Small intestine (tissue), 7 donors: Measurements from ENCODE around the gene YBX1. TPM values are rescaled to one million over a fixed set of nuclear protein-coding genes. Genes with fewer than 3 reads are reported as not detected.
"Not testable (repeated sequence)": the region's sequence is repeated elsewhere in the genome, so short reads cannot be mapped to it uniquely, and the experiment has no call there.

ENCODE experiments used
- DNase-seq, 2 donors: peaks; one replicate each; pipeline versions ENCODE4 v3.0.0 to v3.0.0-alpha.2; 2013
- FAIRE-seq: peaks from 2 replicates; lab custom pipeline; 2012; peaks lifted over from hg19 to GRCh38; lab: Jason Lieb, UNC
- H3K27ac ChIP-seq, 3 donors: one replicate each; pipeline ENCODE4 v1.5.1; 2013; ENCODE audit warnings: low read length in 2 of 3, mild to moderate bottlenecking in 2 of 3, control low read depth in 1 of 3, inconsistent platforms in 1 of 3, low read depth in 1 of 3, moderate library complexity in 1 of 3
- H3K27me3 ChIP-seq, 3 donors: one replicate each; pipeline ENCODE4 v1.6.1; 2013; ENCODE audit warnings: low read length in 3 of 3, inconsistent platforms in 1 of 3; ENCODE audit not compliant: control insufficient read depth in 3 of 3, insufficient read depth in 3 of 3
- H3K36me3 ChIP-seq, 3 donors: one replicate each; pipeline ENCODE4 v1.6.1; 2013; ENCODE audit warnings: low read length in 3 of 3, inconsistent platforms in 1 of 3, low read depth in 1 of 3, mild to moderate bottlenecking in 1 of 3, moderate library complexity in 1 of 3; ENCODE audit not compliant: control insufficient read depth in 3 of 3, insufficient read depth in 2 of 3
- H3K4me1 ChIP-seq, 3 donors: one replicate each; pipeline ENCODE4 v1.6.1; 2013; ENCODE audit warnings: low read length in 2 of 3, inconsistent platforms in 1 of 3, low read depth in 1 of 3, mild to moderate bottlenecking in 1 of 3, moderate library complexity in 1 of 3; ENCODE audit not compliant: control insufficient read depth in 3 of 3, insufficient read depth in 2 of 3
- H3K4me3 ChIP-seq, 3 donors: one replicate each; pipeline ENCODE4 v1.5.1; 2013; ENCODE audit warnings: low read length in 3 of 3, control low read depth in 1 of 3, inconsistent platforms in 1 of 3, low read depth in 1 of 3, mild to moderate bottlenecking in 1 of 3, moderate library complexity in 1 of 3
- H3K9me3 ChIP-seq, 2 donors: one replicate each; pipeline ENCODE4 v1.6.1; 2013; ENCODE audit warnings: low read depth in 1 of 2, low read length in 1 of 2; ENCODE audit not compliant: control insufficient read depth in 2 of 2, insufficient read depth in 1 of 2
- WGBS, 3 donors: extraction: QIAGEN DNeasy Blood & Tissue Kit; methylation state at CpG; one replicate each; pipeline ENCODE4 v1.1.7; 2013; 5-methylcytosine and 5-hydroxymethylcytosine counted together
- polyA plus RNA-seq, 4 donors: library from polyadenylated mRNA; stranded (reverse) in 3 of 4; unstranded in 1 of 4; fragments of 200-250 nt in 3 of 4; fragments of 120-200 nt in 1 of 4; gene quantifications; one replicate each; pipeline versions ENCODE4 v1.2.1 to v1.2.3, GENCODE V29; 2013
- donor health status: healthy with polysubstance abuse.
- donor health status: control.
- donor health status: control.
- donor health status: Bipolar disorder and iron deficiency.
- donor health status: healthy.

The YBX1 gene
- polyA plus RNA-seq, 4 donors, result 509 to 779 (median 590) TPM

GRCh38 chr1:42748461-42749410 lies 66.5 kb downstream of the YBX1 start:
- 83 to 88% (median 84%) methylated on average over 12 to 14 of the region's 14 CpGs for WGBS, 3 donors
- Histone ChIP-seq H3K27me3 (no peaks in the 10 kb centered on the region), H3K4me3 (no peak overlapping the region), H3K36me3 (peaks cover 0 to 60% (median 0%) of the 10 kb centered on the region in 3 donors), H3K4me1 (no peaks in the 10 kb centered on the region), H3K27ac (no peak overlapping the region), H3K9me3 (peaks cover 0 to 4% of the 10 kb centered on the region in 2 donors)
- no peak for DNase-seq
- FAIRE-seq, result no peak

- H3K36me3 ChIP-seq, result peaks cover 0 to 72% (median 5%) of the 10 kb centered on the region in 3 donors
Observed at GRCh38 chr1:42750041-42750440, 67.8 kb downstream of the YBX1 start.

GRCh38 chr1:42751511-42752070 lies 69.4 kb downstream of the YBX1 start:
- not testable (repeated sequence) for H3K4me1 ChIP-seq, H3K4me3 ChIP-seq, H3K27me3 ChIP-seq, DNase-seq, H3K27ac ChIP-seq, FAIRE-seq, H3K9me3 ChIP-seq
- H3K36me3 ChIP-seq, result peaks cover 2 to 66% (median 5%) of the 10 kb centered on the region in 3 donors
- 89 to 93% (median 90%) methylated on average over 8 of the region's 8 CpGs for WGBS, 3 donors

More at GRCh38 chr1:42750041-42750440, 67.8 kb downstream of the YBX1 start:
- Histone ChIP-seq H3K9me3 (peaks cover 0 to 4% of the 10 kb centered on the region in 2 donors), H3K4me3 (no peak overlapping the region), H3K27ac (no peak overlapping the region), H3K4me1 (no peaks in the 10 kb centered on the region), H3K27me3 (no peaks in the 10 kb centered on the region)
- WGBS, 3 donors, result 91 to 94% (median 91%) methylated on average over 12 of the region's 12 CpGs
- no peak for FAIRE-seq
- DNase-seq, result no peak

GRCh38 chr1:42752284-42752683 lies 70.1 kb downstream of the YBX1 start:
- Histone ChIP-seq H3K36me3 (peaks cover 2 to 60% (median 5%) of the 10 kb centered on the region in 3 donors), H3K27me3 (no peaks in the 10 kb centered on the region), H3K4me1 (no peaks in the 10 kb centered on the region), H3K9me3 (peaks cover 0 to 4% of the 10 kb centered on the region in 2 donors), H3K4me3 (no peak overlapping the region), H3K27ac (no peak overlapping the region)
- no peak for FAIRE-seq
- WGBS, 3 donors, result 97 to 100% (median 98%) methylated on average over 6 of the region's 6 CpGs
- no peak for DNase-seq

- FAIRE-seq, result no peak
- no peaks in the 10 kb centered on the region for H3K27me3 ChIP-seq
- no peak overlapping the region for H3K27ac ChIP-seq
- WGBS, 3 donors, result 17 to 57% (median 49%) methylated on average over 1 of the region's 1 CpG
- DNase-seq, result peak in 1 of 2 donors; percentile 16
- no peak overlapping the region for H3K4me3 ChIP-seq
- peaks cover 2 to 57% (median 12%) of the 10 kb centered on the region in 3 donors for H3K36me3 ChIP-seq
- peaks cover 0 to 4% of the 10 kb centered on the region in 2 donors for H3K9me3 ChIP-seq
- no peaks in the 10 kb centered on the region for H3K4me1 ChIP-seq
Observed at GRCh38 chr1:42753070-42753469, 70.9 kb downstream of the YBX1 start.

Other genes with a start within 250 kb of the YBX1 start
- 1 to 10 TPM in 2 of 4 donors, under 1 TPM in 1, not detected in 1; 0.89 to 1.7 (median 1.1) TPM for gene ZMYND12, start 226.4 kb upstream of the YBX1 start, polyA plus RNA-seq
- gene PPCS, start 225.9 kb upstream of the YBX1 start, polyA plus RNA-seq, result 100 to 1,000 TPM in 3 of 4 donors, 10 to 100 TPM in 1; 85.0 to 175 (median 123) TPM
- gene CCDC30, start 219.1 kb upstream of the YBX1 start, polyA plus RNA-seq, result 1 to 10 TPM in 1 of 4 donors, under 1 TPM in 3; 0.67 to 4.4 (median 0.84) TPM
- 10 to 100 TPM; 24.9 to 79.1 (median 42.0) TPM for gene PPIH, start 24.0 kb upstream of the YBX1 start, polyA plus RNA-seq
- gene CLDN19, start 57.8 kb downstream of the YBX1 start, polyA plus RNA-seq, result 1 to 10 TPM in 1 of 4 donors, under 1 TPM in 1, not detected in 2; 0.18 to 8.4 TPM
- 10 to 100 TPM in 2 of 4 donors, 1 to 10 TPM in 2; 4.3 to 18.2 (median 11.4) TPM for gene P3H1, start 84.6 kb downstream of the YBX1 start, polyA plus RNA-seq
- gene C1orf50, start 84.8 kb downstream of the YBX1 start, polyA plus RNA-seq, result 1 to 10 TPM; 3.9 to 9.1 (median 5.0) TPM
- under 1 TPM in 2 of 4 donors, not detected in 2; 0.03 to 0.06 TPM for gene TMEM269, start 102.6 kb downstream of the YBX1 start, polyA plus RNA-seq
- 10 to 100 TPM in 1 of 4 donors, 1 to 10 TPM in 3; 3.8 to 24.7 (median 6.8) TPM for gene ERMAP, start 134.7 kb downstream of the YBX1 start, polyA plus RNA-seq
- 10 to 100 TPM; 17.7 to 36.0 (median 27.0) TPM for gene SVBP, start 135.0 kb downstream of the YBX1 start, polyA plus RNA-seq
- gene ZNF691, start 164.2 kb downstream of the YBX1 start, polyA plus RNA-seq, result 10 to 100 TPM in 1 of 4 donors, 1 to 10 TPM in 3; 5.4 to 10.6 (median 6.3) TPM